H9 (cell line): ENCODE measurements around the gene PGLYRP3. TPM values are rescaled to one million over a fixed set of nuclear protein-coding genes. Genes with fewer than 3 reads are reported as not detected.

Experiments used
- DNase-seq: peaks from one replicate; pipeline ENCODE4 v3.0.0-alpha.2; 2017
- H2AFZ ChIP-seq: one replicate; pipeline ENCODE4 v1.6.1; 2013; ENCODE audit warnings: mild to moderate bottlenecking, low read length, control low read depth, moderate library complexity
- H2AK5ac ChIP-seq: 2 replicates; pipeline ENCODE4 v1.6.1; 2013; ENCODE audit warnings: low read length, control low read depth, mixed read lengths; ENCODE audit not compliant: insufficient read length
- H2BK120ac ChIP-seq: one replicate; pipeline ENCODE4 v1.6.1; 2013; ENCODE audit warnings: low read depth, mild to moderate bottlenecking, low read length, control low read depth, inconsistent platforms; ENCODE audit not compliant: poor library complexity, severe bottlenecking
- H2BK12ac ChIP-seq: 2 replicates; pipeline ENCODE4 v1.6.1; 2013; ENCODE audit warnings: low read length, control low read depth, mixed read lengths, low read depth; ENCODE audit not compliant: insufficient read length
- H2BK15ac ChIP-seq: 2 replicates; pipeline ENCODE4 v1.6.1; 2013; ENCODE audit warnings: low read depth, low read length, control low read depth
- H2BK20ac ChIP-seq: one replicate; pipeline ENCODE4 v1.6.1; 2013; ENCODE audit warnings: low read depth, mild to moderate bottlenecking, low read length, control low read depth, inconsistent platforms; ENCODE audit not compliant: poor library complexity, severe bottlenecking
- H2BK5ac ChIP-seq: 2 replicates; pipeline ENCODE4 v1.6.1; 2013; ENCODE audit warnings: low read length, control low read depth, mixed read lengths; ENCODE audit not compliant: insufficient read length
- H3K14ac ChIP-seq: 2 replicates; pipeline ENCODE4 v1.6.1; 2013; ENCODE audit warnings: low read length, control low read depth; ENCODE audit not compliant: insufficient read depth
- H3K18ac ChIP-seq: 2 replicates; pipeline ENCODE4 v1.6.1; 2013; ENCODE audit warnings: low read depth, mild to moderate bottlenecking, mixed read lengths, low read length, control low read depth; ENCODE audit not compliant: insufficient read length
- H3K23ac ChIP-seq: 2 replicates; pipeline ENCODE4 v1.6.1; 2013; ENCODE audit warnings: low read length, control low read depth, mixed read lengths, low read depth; ENCODE audit not compliant: insufficient read length
- H3K23me2 ChIP-seq: 2 replicates; pipeline ENCODE4 v1.6.1; 2013; ENCODE audit warnings: low read depth, mild to moderate bottlenecking, mixed read lengths, low read length, control low read depth; ENCODE audit not compliant: insufficient read length, poor library complexity, severe bottlenecking
- H3K27ac ChIP-seq: 2 replicates; pipeline ENCODE4 v1.5.1; 2013; ENCODE audit warnings: low read length, control low read depth, mixed read lengths, low read depth; ENCODE audit not compliant: insufficient read length
- H3K27me3 ChIP-seq: 2 replicates; pipeline ENCODE4 v1.6.1; 2013; ENCODE audit warnings: low read length, control low read depth, inconsistent platforms; ENCODE audit not compliant: insufficient read depth
- H3K4ac ChIP-seq: 2 replicates; pipeline ENCODE4 v1.6.1; 2013; ENCODE audit warnings: low read depth, mild to moderate bottlenecking, control low read depth, inconsistent platforms, low read length, moderate library complexity
- H3K4me1 ChIP-seq: 2 replicates; pipeline ENCODE4 v1.6.1; 2013; ENCODE audit warnings: low read length, control low read depth, inconsistent platforms; ENCODE audit not compliant: insufficient read depth
- H3K4me2 ChIP-seq: 2 replicates; pipeline ENCODE4 v1.6.1; 2013; ENCODE audit warnings: low read length, control low read depth, mixed read lengths; ENCODE audit not compliant: insufficient read length, insufficient read depth
- H3K56ac ChIP-seq: 2 replicates; pipeline ENCODE4 v1.6.1; 2013; ENCODE audit warnings: low read depth, mild to moderate bottlenecking, mixed read lengths, low read length, control low read depth; ENCODE audit not compliant: insufficient read length
- H3K79me1 ChIP-seq: 2 replicates; pipeline ENCODE4 v1.6.1; 2013; ENCODE audit warnings: low read depth, mild to moderate bottlenecking, moderate library complexity, low read length, control low read depth, inconsistent platforms; ENCODE audit not compliant: insufficient read depth, poor library complexity, severe bottlenecking
- H3K79me2 ChIP-seq: 2 replicates; pipeline ENCODE4 v1.6.1; 2013; ENCODE audit warnings: low read length, control low read depth, inconsistent platforms; ENCODE audit not compliant: insufficient read depth
- H3K9ac ChIP-seq: 2 replicates; pipeline ENCODE4 v1.6.1; 2013; ENCODE audit warnings: low read length, control low read depth, mixed read lengths; ENCODE audit not compliant: insufficient read length; ENCODE audit errors: extremely low read depth
- H3K9me3 ChIP-seq: one replicate; pipeline ENCODE4 v1.6.1; 2013; ENCODE audit warnings: low read depth, low read length, inconsistent platforms; ENCODE audit not compliant: control insufficient read depth
- H3T11ph ChIP-seq: one replicate; pipeline ENCODE4 v1.6.1; 2013; ENCODE audit warnings: mild to moderate bottlenecking, low read length, control low read depth, inconsistent platforms
- H4K20me1 ChIP-seq: one replicate; pipeline ENCODE4 v1.6.1; 2013; ENCODE audit not compliant: control insufficient read depth, insufficient read length, insufficient read depth
- H4K5ac ChIP-seq: 2 replicates; pipeline ENCODE4 v1.6.1; 2013; ENCODE audit warnings: low read depth, mild to moderate bottlenecking, mixed read lengths, low read length, control low read depth; ENCODE audit not compliant: insufficient read length
- H4K8ac ChIP-seq: replicated peaks from 2 replicates; pipeline ENCODE4 v1.6.1; 2013; ENCODE audit warnings: low read length, control low read depth, mixed read lengths, low read depth; ENCODE audit not compliant: insufficient read length
- H4K91ac ChIP-seq: 2 replicates; pipeline ENCODE4 v1.6.1; 2013; ENCODE audit warnings: low read depth, mild to moderate bottlenecking, moderate library complexity, mixed read lengths, low read length, control low read depth; ENCODE audit not compliant: insufficient read length
- H3K27ac Mint-ChIP-seq, 3 experiments: 2 replicates in 2 of 3; 3 replicates in 1 of 3; pipeline ENCODE4 v1.8.0; 2020 to 2021; ENCODE audit warnings: mixed read lengths in 3 of 3, mild to moderate bottlenecking in 1 of 3, moderate library complexity in 1 of 3
- H3K27me3 Mint-ChIP-seq: 2 replicates; pipeline ENCODE4 v1.8.0; 2021; ENCODE audit warnings: low read depth, mild to moderate bottlenecking, moderate library complexity, mixed read lengths
- H3K36me3 Mint-ChIP-seq, 3 experiments: 2 replicates in 2 of 3; 3 replicates in 1 of 3; pipeline ENCODE4 v1.8.0; 2020 to 2021; ENCODE audit warnings: low read depth in 3 of 3, mixed read lengths in 3 of 3; ENCODE audit not compliant: insufficient read depth in 1 of 3
- H3K4me1 Mint-ChIP-seq, 2 experiments: 2 replicates each; pipeline ENCODE4 v1.8.0; 2020; ENCODE audit warnings: mixed read lengths in 2 of 2
- H3K4me3 Mint-ChIP-seq, 2 experiments: 2 replicates in 1 of 2; 3 replicates in 1 of 2; pipeline ENCODE4 v1.8.0; 2020 to 2021; ENCODE audit warnings: mild to moderate bottlenecking in 2 of 2, mixed read lengths in 2 of 2, moderate library complexity in 1 of 2
- H3K9me3 Mint-ChIP-seq, 2 experiments: 2 replicates in 1 of 2; 3 replicates in 1 of 2; pipeline ENCODE4 v1.8.0; 2020; ENCODE audit warnings: mild to moderate bottlenecking in 2 of 2, mixed read lengths in 2 of 2, moderate library complexity in 1 of 2
- total RNA-seq: library from RNA; stranded (reverse); gene quantifications from 2 replicates; pipeline ENCODE4 v1.2.1, GENCODE V29; 2021
- TF ChIP-seq, protein P1 (sequence below): fragments of 200-600 bp; sonication (generic); conservative IDR thresholded peaks from 3 replicates; pipeline ENCODE4 v1.8.0; 2021; ENCODE audit warnings: antibody characterized with exemption, mild to moderate bottlenecking

Gene PGLYRP3
- total RNA-seq, 1 experiment from 2014 or later: not detected

DNA sequence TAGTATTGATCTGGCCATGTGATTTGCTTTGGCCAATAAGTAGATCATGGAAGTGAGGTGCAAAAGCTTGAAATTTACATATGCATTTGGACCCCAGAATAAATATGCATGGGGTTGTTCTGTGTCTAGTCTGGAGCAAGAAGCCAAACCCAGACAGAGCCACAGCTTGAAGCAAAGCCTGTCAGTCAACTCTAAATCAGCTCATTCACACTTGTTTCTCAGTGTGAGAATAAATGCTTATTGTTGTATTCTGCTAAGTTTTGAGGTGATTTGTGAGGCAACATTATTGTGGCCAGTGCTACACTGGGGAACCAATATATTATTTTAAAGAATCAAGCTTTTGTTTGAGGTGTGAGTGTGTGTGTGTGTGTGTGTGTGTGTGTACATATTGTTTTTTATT is 12.2 kb upstream of the PGLYRP3 start:
- H4K91ac ChIP-seq: no peak overlapping the region
- Mint-ChIP-seq H3K36me3 (peaks cover 0 to 11% (median 1%) of the 10 kb centered on the region in 3 experiments; a peak in 3 of 7 replicates), H3K9me3 (peaks cover 44 to 77% of the 10 kb centered on the region in 2 experiments), H3K27ac (no peak overlapping the region), H3K4me1 (no peaks in the 10 kb centered on the region), H3K4me3 (no peak overlapping the region), H3K27me3 (no peaks in the 10 kb centered on the region)
- no peak overlapping the region for H2BK20ac ChIP-seq
- H3K27me3 ChIP-seq: no peaks in the 10 kb centered on the region
- no peak overlapping the region for H2BK120ac ChIP-seq
- no peak overlapping the region for H3K23ac ChIP-seq
- no peaks in the 10 kb centered on the region for H3K4me1 ChIP-seq
- no peak overlapping the region for H2BK5ac ChIP-seq
- H2BK15ac ChIP-seq: no peak overlapping the region
- H3K4ac ChIP-seq: no peak overlapping the region
- H4K8ac ChIP-seq: no peak overlapping the region
- no peak overlapping the region for H3K9ac ChIP-seq
- TF ChIP-seq, protein P1, sequence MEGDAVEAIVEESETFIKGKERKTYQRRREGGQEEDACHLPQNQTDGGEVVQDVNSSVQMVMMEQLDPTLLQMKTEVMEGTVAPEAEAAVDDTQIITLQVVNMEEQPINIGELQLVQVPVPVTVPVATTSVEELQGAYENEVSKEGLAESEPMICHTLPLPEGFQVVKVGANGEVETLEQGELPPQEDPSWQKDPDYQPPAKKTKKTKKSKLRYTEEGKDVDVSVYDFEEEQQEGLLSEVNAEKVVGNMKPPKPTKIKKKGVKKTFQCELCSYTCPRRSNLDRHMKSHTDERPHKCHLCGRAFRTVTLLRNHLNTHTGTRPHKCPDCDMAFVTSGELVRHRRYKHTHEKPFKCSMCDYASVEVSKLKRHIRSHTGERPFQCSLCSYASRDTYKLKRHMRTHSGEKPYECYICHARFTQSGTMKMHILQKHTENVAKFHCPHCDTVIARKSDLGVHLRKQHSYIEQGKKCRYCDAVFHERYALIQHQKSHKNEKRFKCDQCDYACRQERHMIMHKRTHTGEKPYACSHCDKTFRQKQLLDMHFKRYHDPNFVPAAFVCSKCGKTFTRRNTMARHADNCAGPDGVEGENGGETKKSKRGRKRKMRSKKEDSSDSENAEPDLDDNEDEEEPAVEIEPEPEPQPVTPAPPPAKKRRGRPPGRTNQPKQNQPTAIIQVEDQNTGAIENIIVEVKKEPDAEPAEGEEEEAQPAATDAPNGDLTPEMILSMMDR: no peak
- no peak overlapping the region for H3K4me2 ChIP-seq
- H3K79me2 ChIP-seq: no peaks in the 10 kb centered on the region
- no peak overlapping the region for H3K14ac ChIP-seq
- H3K23me2 ChIP-seq: no peaks in the 10 kb centered on the region
- no peak overlapping the region for H2AK5ac ChIP-seq
- H3K9me3 ChIP-seq: no peaks in the 10 kb centered on the region
- H4K20me1 ChIP-seq: no peaks in the 10 kb centered on the region
- no peak overlapping the region for H2BK12ac ChIP-seq
- H3K27ac ChIP-seq: no peak overlapping the region
- no peak overlapping the region for H4K5ac ChIP-seq
- no peak for DNase-seq
- H3K79me1 ChIP-seq: no peaks in the 10 kb centered on the region
- H3K18ac ChIP-seq: no peak overlapping the region
- no peak overlapping the region for H2AFZ ChIP-seq
- no peak overlapping the region for H3K56ac ChIP-seq
- no peak overlapping the region for H3T11ph ChIP-seq
